H1 (cell line): ENCODE measurements around the gene ESR1. TPM values are rescaled to one million over a fixed set of nuclear protein-coding genes. Genes with fewer than 3 reads are reported as not detected.

Experiments used
- CTCF ChIA-PET: fragments of 300-600 bp; sonication (Branson Sonifier 250); formaldehyde crosslinking; loops from one replicate; lab custom pipeline; 2021; ENCODE audit not compliant: partially characterized antibody; lab: Charles Lee
- POLR2A ChIA-PET: fragments of 300-600 bp; sonication (Branson Sonifier 250); formaldehyde crosslinking; loops from one replicate; lab custom pipeline; 2021; ENCODE audit warnings: inconsistent platforms; ENCODE audit not compliant: partially characterized antibody; lab: Charles Lee
- DNase-seq, 2 experiments: peaks; one replicate each; pipeline versions ENCODE4 v3.0.0 to v3.0.0-alpha.2; 2010 to 2022; ENCODE audit warnings: low spot score in 2 of 2, low read depth in 1 of 2, mixed read lengths in 1 of 2
- FAIRE-seq: peaks from 2 replicates; lab custom pipeline; 2011; peaks lifted over from hg19 to GRCh38; lab: Jason Lieb, UNC
- H2AFZ ChIP-seq: 2 replicates; pipeline ENCODE4 v1.8.1; 2012; ENCODE audit warnings: low read length, inconsistent platforms
- H2AK5ac ChIP-seq: 2 replicates; pipeline ENCODE4 v1.6.1; 2013; ENCODE audit warnings: low read depth, low read length
- H2BK120ac ChIP-seq: replicated peaks from 2 replicates; pipeline ENCODE3; 2013; ENCODE audit warnings: low read depth, low read length, inconsistent platforms
- H2BK12ac ChIP-seq: 2 replicates; pipeline ENCODE4 v1.6.1; 2013; ENCODE audit warnings: low read depth, low read length
- H2BK15ac ChIP-seq: 2 replicates; pipeline ENCODE4 v1.6.1; 2013; ENCODE audit warnings: low read length
- H2BK20ac ChIP-seq: 2 replicates; pipeline ENCODE4 v1.6.1; 2013; ENCODE audit warnings: low read length
- H2BK5ac ChIP-seq: 2 replicates; pipeline ENCODE4 v1.6.1; 2013; ENCODE audit warnings: low read depth, low read length
- H3K14ac ChIP-seq: 2 replicates; pipeline ENCODE4 v1.6.1; 2013; ENCODE audit warnings: inconsistent platforms; ENCODE audit not compliant: insufficient read length
- H3K18ac ChIP-seq: 2 replicates; pipeline ENCODE4 v1.6.1; 2013; ENCODE audit warnings: low read length; ENCODE audit errors: extremely low read depth
- H3K23ac ChIP-seq: 2 replicates; pipeline ENCODE4 v1.6.1; 2013; ENCODE audit warnings: inconsistent platforms; ENCODE audit not compliant: insufficient read length
- H3K23me2 ChIP-seq: 2 replicates; pipeline ENCODE4 v1.6.1; 2013; ENCODE audit warnings: low read depth, low read length
- H3K27ac ChIP-seq: 2 replicates; pipeline ENCODE4 v1.6.1; 2011; ENCODE audit warnings: low read depth, low read length, inconsistent platforms
- H3K27me3 ChIP-seq, 4 experiments: replicated peaks in 1 of 4; 1 replicate in 1 of 4; 2 replicates in 3 of 4; pipeline versions ENCODE4 v1.6.1 to v1.8.1; 2011 to 2013; ENCODE audit warnings: low read length in 3 of 4, mild to moderate bottlenecking in 3 of 4, inconsistent platforms in 2 of 4, mixed read lengths in 2 of 4, moderate library complexity in 1 of 4; ENCODE audit not compliant: control insufficient read depth in 3 of 4, insufficient read depth in 3 of 4; ENCODE audit errors: extremely low read depth in 1 of 4
- H3K36me3 ChIP-seq, 4 experiments: 2 replicates each; pipeline versions ENCODE4 v1.6.1 to v1.8.1; 2011 to 2013; ENCODE audit warnings: mild to moderate bottlenecking in 4 of 4, low read length in 3 of 4, moderate library complexity in 2 of 4, control low read depth in 1 of 4, inconsistent platforms in 1 of 4; ENCODE audit not compliant: insufficient read depth in 4 of 4, control insufficient read depth in 2 of 4
- H3K4ac ChIP-seq: replicated peaks from 2 replicates; pipeline ENCODE3; 2013; ENCODE audit warnings: low read length, low read depth, mixed read lengths, inconsistent platforms; ENCODE audit not compliant: insufficient read length
- H3K4me1 ChIP-seq, 4 experiments: replicated peaks in 1 of 4; 1 replicate in 1 of 4; 2 replicates in 3 of 4; pipeline versions ENCODE4 v1.6.1 to v1.8.1; 2011 to 2013; ENCODE audit warnings: low read length in 3 of 4, inconsistent platforms in 2 of 4, mixed read lengths in 1 of 4; ENCODE audit not compliant: insufficient read depth in 4 of 4, control insufficient read depth in 3 of 4
- H3K4me2 ChIP-seq, 2 experiments: 2 replicates each; pipeline versions ENCODE4 v1.6.1 to v1.8.1; 2011 to 2013; ENCODE audit warnings: low read depth in 2 of 2, low read length in 2 of 2, control low read depth in 1 of 2, inconsistent platforms in 1 of 2, mild to moderate bottlenecking in 1 of 2; ENCODE audit not compliant: insufficient read depth in 1 of 2
- H3K4me3 ChIP-seq, 4 experiments: fragments of 200-600, 300-600 bp in 1 of 4; sonication (generic), shearing (Covaris generic), sonication (Bioruptor Twin) in 1 of 4; 2 replicates each; pipeline versions ENCODE4 v1.5.1 to v1.8.1; 2011 to 2016; ENCODE audit warnings: low read length in 4 of 4, low read depth in 3 of 4, control low read depth in 2 of 4, inconsistent platforms in 2 of 4, mild to moderate bottlenecking in 2 of 4, mixed read lengths in 1 of 4, moderate library complexity in 1 of 4; ENCODE audit not compliant: insufficient read depth in 2 of 4; ENCODE audit errors: extremely low read depth in 1 of 4
- H3K56ac ChIP-seq: replicated peaks from 2 replicates; pipeline ENCODE3; 2013; ENCODE audit warnings: low read depth, mild to moderate bottlenecking, mixed read lengths, low read length, inconsistent platforms; ENCODE audit not compliant: insufficient read length
- H3K79me1 ChIP-seq: 2 replicates; pipeline ENCODE4 v1.6.1; 2013; ENCODE audit warnings: low read depth, low read length, control low read depth
- H3K79me2 ChIP-seq, 2 experiments: 2 replicates each; pipeline versions ENCODE4 v1.6.1 to v1.8.1; 2012 to 2013; ENCODE audit warnings: low read length in 2 of 2, mild to moderate bottlenecking in 2 of 2, inconsistent platforms in 1 of 2; ENCODE audit not compliant: insufficient read depth in 2 of 2, control insufficient read depth in 1 of 2
- H3K9ac ChIP-seq, 4 experiments: replicated peaks in 1 of 4; 1 replicate in 1 of 4; 2 replicates in 3 of 4; pipeline versions ENCODE4 v1.6.1 to v1.8.1; 2011 to 2013; ENCODE audit warnings: low read depth in 3 of 4, low read length in 3 of 4, control low read depth in 2 of 4, mild to moderate bottlenecking in 2 of 4, moderate library complexity in 2 of 4, inconsistent platforms in 1 of 4; ENCODE audit errors: extremely low read depth in 1 of 4
- H3K9me3 ChIP-seq, 2 experiments: 2 replicates each; pipeline versions ENCODE4 v1.6.1 to v1.8.1; 2012 to 2013; ENCODE audit warnings: mild to moderate bottlenecking in 2 of 2, moderate library complexity in 2 of 2, control low read depth in 1 of 2, inconsistent platforms in 1 of 2, low read depth in 1 of 2, low read length in 1 of 2, mixed read lengths in 1 of 2; ENCODE audit not compliant: insufficient read depth in 2 of 2
- H4K20me1 ChIP-seq, 2 experiments: replicated peaks in 1 of 2; 2 replicates each; pipeline versions ENCODE3 to v1.8.1; 2011 to 2013; ENCODE audit warnings: inconsistent platforms in 2 of 2, low read length in 2 of 2, mild to moderate bottlenecking in 1 of 2; ENCODE audit not compliant: insufficient read depth in 2 of 2, control insufficient read depth in 1 of 2
- H4K5ac ChIP-seq: 2 replicates; pipeline ENCODE4 v1.6.1; 2013; ENCODE audit warnings: low read length, low read depth, mixed read lengths, inconsistent platforms; ENCODE audit not compliant: insufficient read length
- H4K8ac ChIP-seq: 2 replicates; pipeline ENCODE4 v1.8.0; 2013; ENCODE audit warnings: mild to moderate bottlenecking, moderate library complexity, low read length, inconsistent platforms; ENCODE audit not compliant: insufficient read depth; ENCODE audit errors: extremely low read depth
- H4K91ac ChIP-seq: replicated peaks from 2 replicates; pipeline ENCODE3; 2013; ENCODE audit warnings: low read length, mixed read lengths, inconsistent platforms; ENCODE audit not compliant: insufficient read length
- CREB1 ChIP-seq: IDR thresholded peaks from 2 replicates; pipeline ENCODE4 v1.6.1; 2012; ENCODE audit warnings: inconsistent platforms
- EGR1 ChIP-seq: IDR thresholded peaks from 2 replicates; pipeline ENCODE4 v1.6.1; 2011; ENCODE audit warnings: low read depth, low read length, borderline replicate concordance
- EZH2 ChIP-seq: fragments of 200-600 bp; sonication (generic); IDR thresholded peaks from 2 replicates; pipeline ENCODE4 v1.7.1; 2012; ENCODE audit warnings: low read depth, mild to moderate bottlenecking, moderate library complexity, low read length, inconsistent platforms; ENCODE audit not compliant: severe bottlenecking
- HDAC2 ChIP-seq, 2 experiments: fragments of 300-600 bp in 1 of 2; sonication (generic) in 1 of 2; IDR thresholded peaks; 2 replicates each; pipeline ENCODE4 v1.6.1; 2011 to 2012; ENCODE audit warnings: low read depth in 2 of 2, low read length in 2 of 2, mild to moderate bottlenecking in 2 of 2, moderate library complexity in 2 of 2, borderline replicate concordance in 1 of 2, inconsistent platforms in 1 of 2
- HDAC6 ChIP-seq: IDR thresholded peaks from one replicate; pipeline ENCODE4 v1.7.1; 2012; ENCODE audit warnings: low read depth, mild to moderate bottlenecking, inconsistent platforms, low read length, moderate library complexity
- KDM4A ChIP-seq: IDR thresholded peaks from one replicate; pipeline ENCODE4 v1.7.1; 2012; ENCODE audit warnings: low read depth, mild to moderate bottlenecking, moderate library complexity, low read length, inconsistent platforms; ENCODE audit not compliant: severe bottlenecking
- RAD21 ChIP-seq, 2 experiments: IDR thresholded peaks in 1 of 2; conservative IDR thresholded peaks in 1 of 2; 2 replicates each; pipeline ENCODE4 v1.6.1; 2011; ENCODE audit warnings: low read depth in 2 of 2, low read length in 2 of 2, improper control_type of control experiment in 1 of 2, inconsistent platforms in 1 of 2, mild to moderate bottlenecking in 1 of 2, moderate library complexity in 1 of 2
- RBBP5 ChIP-seq: IDR thresholded peaks from 2 replicates; pipeline ENCODE4 v1.7.1; 2012; ENCODE audit warnings: low read depth, mild to moderate bottlenecking, inconsistent platforms, low read length, moderate library complexity, borderline replicate concordance
- SAP30 ChIP-seq: fragments of 300-600 bp; sonication (generic); IDR thresholded peaks from 2 replicates; pipeline ENCODE4 v1.7.1; 2012; ENCODE audit warnings: low read length, moderate library complexity, mild to moderate bottlenecking, inconsistent platforms; ENCODE audit not compliant: insufficient read depth, insufficient replicate concordance
- SIX5 ChIP-seq: IDR thresholded peaks from 2 replicates; pipeline ENCODE4 v1.6.1; 2011; ENCODE audit warnings: mild to moderate bottlenecking, low read depth, low read length
- SRF ChIP-seq: IDR thresholded peaks from 2 replicates; pipeline ENCODE4 v1.6.1; 2011; ENCODE audit warnings: mild to moderate bottlenecking, low read depth, low read length, moderate library complexity
- polyA plus RNA-seq, 7 experiments: library from polyadenylated mRNA; depleted of rRNA in 3 of 7; stranded (reverse) in 5 of 7; unstranded in 2 of 7; fragments of >200 nt in 5 of 7; fragments of 200-250 nt in 2 of 7; gene quantifications; 1 replicate in 5 of 7; 2 replicates in 1 of 7; 4 replicates in 1 of 7; pipeline versions ENCODE4 v1.2.1 to v1.2.3, GENCODE V29; 2011 to 2013; ENCODE audit warnings: missing spikeins in 2 of 7, mixed read lengths in 2 of 7
- total RNA-seq: library from RNA; stranded (reverse); fragmentation: NEBNext Ultra II Directional; extraction: Animal tissue kit (Norgen Biotek cat#: 25700); gene quantifications from 2 replicates; pipeline ENCODE4 v1.2.1, GENCODE V29; 2021
- TF ChIP-seq, protein P1 (sequence below): IDR thresholded peaks from 2 replicates; pipeline ENCODE4 v1.6.1; 2011; ENCODE audit warnings: low read depth, mild to moderate bottlenecking, low read length; ENCODE audit not compliant: insufficient read depth

ESR1 gene
- total and polyA plus RNA-seq, 2 of the 8 experiments (the other 6 are each of a cell fraction or from before 2014, with no cell fraction given) = 0.03 to 0.17 TPM

DNA sequence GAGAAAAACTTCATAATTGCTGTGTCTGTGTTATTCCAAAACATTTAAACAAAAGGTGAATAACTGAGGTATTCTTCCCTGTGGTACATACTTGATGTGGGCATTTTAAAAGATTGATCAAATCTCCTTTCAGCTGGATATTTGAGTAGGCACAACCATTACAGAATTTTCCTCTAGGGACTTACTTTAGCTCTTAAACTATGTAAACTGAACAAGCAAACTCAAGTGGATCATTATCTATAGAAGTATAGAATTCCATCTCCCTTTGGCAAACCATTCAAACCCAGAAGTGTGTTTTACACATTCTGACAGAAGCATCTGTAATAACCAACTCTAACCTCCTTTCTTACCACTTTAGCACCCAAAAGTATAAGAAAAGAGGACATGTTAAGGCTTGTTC lies 241.4 kb downstream of the ESR1 start:
- Histone ChIP-seq H4K5ac (no peak overlapping the region), H3K4me1 (peaks cover 0 to 3% (median 0%) of the 10 kb centered on the region in 4 experiments; a peak in 3 of 7 replicates), H3K36me3 (no peaks in the 10 kb centered on the region), H2AK5ac (no peak overlapping the region), H3K56ac (no peak overlapping the region), H3K23me2 (no peaks in the 10 kb centered on the region), H3K27me3 (no peaks in the 10 kb centered on the region; a peak in 1 of 7 replicates), H4K20me1 (no peaks in the 10 kb centered on the region), H2BK15ac (no peak overlapping the region), H3K9me3 (no peaks in the 10 kb centered on the region), H4K91ac (no peak overlapping the region), H3K79me2 (no peaks in the 10 kb centered on the region), H3K14ac (no peak overlapping the region), H2AFZ (no peak overlapping the region), H2BK12ac (no peak overlapping the region), H3K27ac (no peak overlapping the region), H2BK20ac (no peak overlapping the region), H2BK5ac (no peak overlapping the region), H3K9ac (no peak overlapping the region), H3K4ac (no peak overlapping the region), H3K23ac (no peak overlapping the region), H3K4me2 (no peak overlapping the region), H4K8ac (no peak overlapping the region), H3K18ac (no peak overlapping the region), H2BK120ac (no peak overlapping the region), H3K79me1 (no peaks in the 10 kb centered on the region), H3K4me3 (no peak overlapping the region)
- ChIA-PET CTCF (interaction anchor here (0.7 to 1.3 kb wide), 2 partner anchors 8 to 14 kb away, joined by 3 read pairs; no protein-coding TSS in a partner anchor), POLR2A (interaction anchor here (1.2 to 1.5 kb wide), 2 partner anchors 13 to 19 kb away, joined by 3 read pairs; no protein-coding TSS in a partner anchor)
- FAIRE-seq = no peak
- no peak for DNase-seq
- TF ChIP-seq KDM4A (no peak), RBBP5 (no peak), EGR1 (no peak), EZH2 (no peak), HDAC6 (no peak), SIX5 (no peak), CREB1 (no peak), SAP30 (no peak), RAD21 (IDR thresholded peaks at IDR 0.05 in 1 of 2, conservative IDR thresholded peaks at IDR 0.05 in 1 of 2; ENCODE audit: low read depth in 2 of 2, low read length in 2 of 2) (no peak), HDAC2 (IDR thresholded peaks at IDR 0.05; ENCODE audit: borderline replicate concordance in 1 of 2, low read depth in 2 of 2, low read length in 2 of 2) (no peak), SRF (no peak)
- TF ChIP-seq, protein P1, sequence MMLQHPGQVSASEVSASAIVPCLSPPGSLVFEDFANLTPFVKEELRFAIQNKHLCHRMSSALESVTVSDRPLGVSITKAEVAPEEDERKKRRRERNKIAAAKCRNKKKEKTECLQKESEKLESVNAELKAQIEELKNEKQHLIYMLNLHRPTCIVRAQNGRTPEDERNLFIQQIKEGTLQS = no peak
